Esophagus (tissue), 2 donors: ENCODE measurements around the gene NDEL1. TPM values are rescaled to one million over a fixed set of nuclear protein-coding genes. Genes with fewer than 3 reads are reported as not detected.

Source experiments
- H3K27ac ChIP-seq, 2 donors: one replicate each; pipeline ENCODE4 v1.5.1; 2013; ENCODE audit warnings: low read depth in 2 of 2, mild to moderate bottlenecking in 2 of 2, inconsistent platforms in 1 of 2, low read length in 1 of 2, moderate library complexity in 1 of 2
- H3K27me3 ChIP-seq, 2 donors: one replicate each; pipeline ENCODE4 v1.6.1; 2013; ENCODE audit warnings: low read length in 2 of 2, control low read depth in 1 of 2, mild to moderate bottlenecking in 1 of 2; ENCODE audit not compliant: insufficient read depth in 2 of 2, control insufficient read depth in 1 of 2
- H3K36me3 ChIP-seq, 2 donors: one replicate each; pipeline ENCODE4 v1.6.1; 2013; ENCODE audit warnings: low read length in 1 of 2; ENCODE audit not compliant: control insufficient read depth in 2 of 2, insufficient read depth in 2 of 2
- H3K4me1 ChIP-seq, 2 donors: one replicate each; pipeline ENCODE4 v1.6.1; 2013; ENCODE audit warnings: low read length in 1 of 2; ENCODE audit not compliant: control insufficient read depth in 2 of 2, insufficient read depth in 2 of 2
- H3K4me3 ChIP-seq, 2 donors: one replicate each; pipeline ENCODE4 v1.5.1; 2013; ENCODE audit warnings: low read length in 2 of 2, mild to moderate bottlenecking in 2 of 2, low read depth in 1 of 2, moderate library complexity in 1 of 2
- H3K9me3 ChIP-seq, 2 donors: one replicate each; pipeline ENCODE4 v1.6.1; 2013; ENCODE audit warnings: mild to moderate bottlenecking in 2 of 2, low read depth in 1 of 2, low read length in 1 of 2, moderate library complexity in 1 of 2; ENCODE audit not compliant: control insufficient read depth in 2 of 2, insufficient read depth in 1 of 2
- WGBS, 2 donors: extraction: QIAGEN DNeasy Blood & Tissue Kit; methylation state at CpG; one replicate each; pipeline ENCODE4 v1.1.7; 2013; 5-methylcytosine and 5-hydroxymethylcytosine counted together
- polyA plus RNA-seq, 2 donors: library from polyadenylated mRNA; stranded (reverse); fragments of 200-250 nt; gene quantifications; one replicate each; pipeline ENCODE4 v1.2.3, GENCODE V29; 2013
- donor health status: healthy with polysubstance abuse.
- donor health status: Bipolar disorder and iron deficiency.

Gene NDEL1
- polyA plus RNA-seq, 2 donors, result 34.7 to 46.5 TPM

GRCh38 chr17:8470447-8471047 is 34.9 kb downstream of the NDEL1 start:
- H3K27ac ChIP-seq, result peak overlapping the region; percentile 1 to 44
- H3K4me3 ChIP-seq, result no peak overlapping the region

GRCh38 chr17:8472663-8473062 is 37.0 kb downstream of the NDEL1 start:
- Histone ChIP-seq H3K36me3 (peaks cover 10 to 41% of the 10 kb centered on the region in 2 donors), H3K27ac (no peak overlapping the region), H3K4me1 (peaks cover 5 to 6% of the 10 kb centered on the region in 2 donors), H3K9me3 (no peaks in the 10 kb centered on the region), H3K4me3 (no peak overlapping the region), H3K27me3 (no peaks in the 10 kb centered on the region)
- WGBS, 2 donors, result 92 to 93% methylated on average over 8 of the region's 8 CpGs

More at GRCh38 chr17:8470447-8471047, 34.9 kb downstream of the NDEL1 start:
- H3K9me3 ChIP-seq, result no peaks in the 10 kb centered on the region
- H3K27me3 ChIP-seq, result no peaks in the 10 kb centered on the region
- WGBS, 2 donors, result 53 to 58% methylated on average over 20 of the region's 20 CpGs
- H3K36me3 ChIP-seq, result peaks cover 10 to 38% of the 10 kb centered on the region in 2 donors
- H3K4me1 ChIP-seq, result peaks cover 5 to 6% of the 10 kb centered on the region in 2 donors

DNA sequence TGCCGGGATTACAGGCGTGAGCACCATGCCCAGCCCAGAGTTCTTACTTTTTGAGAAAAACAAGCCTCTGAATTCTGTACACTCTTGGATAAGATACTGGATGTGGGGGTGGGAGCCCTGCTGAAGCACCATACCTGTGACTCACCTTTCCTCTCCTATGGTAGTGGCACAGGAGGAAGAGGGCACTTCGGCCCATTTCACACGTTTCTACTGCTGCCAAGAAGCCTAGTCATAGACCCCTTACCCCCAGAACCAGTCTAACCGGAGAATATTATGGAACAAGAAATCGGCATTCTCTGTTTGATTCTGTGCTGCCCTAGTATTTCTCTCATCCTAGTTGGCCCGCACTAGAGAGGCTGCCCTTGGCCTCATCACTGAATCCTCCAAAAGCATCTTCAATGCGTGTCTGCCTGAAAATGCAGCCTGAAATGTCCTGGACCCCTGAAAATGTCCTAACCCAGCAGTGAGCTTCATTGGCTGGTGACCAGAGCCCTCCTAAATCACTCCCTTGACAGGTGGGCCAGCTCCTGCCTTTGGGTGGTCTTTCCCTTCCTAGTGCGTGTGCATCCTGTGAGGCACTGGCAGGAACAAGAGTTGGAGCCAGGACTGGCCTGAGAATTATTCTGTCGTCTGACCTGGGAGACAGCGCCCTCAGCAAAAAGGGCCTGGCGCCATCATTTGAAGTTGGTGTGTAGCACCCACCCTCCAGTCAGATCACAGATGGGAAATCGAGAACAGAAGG is 37.9 kb downstream of the NDEL1 start:
- WGBS, 2 donors, result 92 to 94% methylated on average over 13 of the region's 13 CpGs
- H3K4me1 ChIP-seq, result peaks cover 5 to 6% of the 10 kb centered on the region in 2 donors

GRCh38 chr17:8474826-8475225 is 39.1 kb downstream of the NDEL1 start:
- H3K4me3 ChIP-seq, result no peak overlapping the region
- 86 to 91% methylated on average over 15 of the region's 15 CpGs for WGBS, 2 donors
- peaks cover 5 to 6% of the 10 kb centered on the region in 2 donors for H3K4me1 ChIP-seq
- no peaks in the 10 kb centered on the region for H3K9me3 ChIP-seq
- no peaks in the 10 kb centered on the region for H3K27me3 ChIP-seq
- no peak overlapping the region for H3K27ac ChIP-seq
- H3K36me3 ChIP-seq, result peaks cover 10 to 40% of the 10 kb centered on the region in 2 donors

More for the DNA sequence above, 37.9 kb downstream of the NDEL1 start:
- Histone ChIP-seq H3K36me3 (peaks cover 10 to 37% of the 10 kb centered on the region in 2 donors), H3K27me3 (no peaks in the 10 kb centered on the region), H3K27ac (no peak overlapping the region), H3K9me3 (no peaks in the 10 kb centered on the region), H3K4me3 (no peak overlapping the region)

DNA sequence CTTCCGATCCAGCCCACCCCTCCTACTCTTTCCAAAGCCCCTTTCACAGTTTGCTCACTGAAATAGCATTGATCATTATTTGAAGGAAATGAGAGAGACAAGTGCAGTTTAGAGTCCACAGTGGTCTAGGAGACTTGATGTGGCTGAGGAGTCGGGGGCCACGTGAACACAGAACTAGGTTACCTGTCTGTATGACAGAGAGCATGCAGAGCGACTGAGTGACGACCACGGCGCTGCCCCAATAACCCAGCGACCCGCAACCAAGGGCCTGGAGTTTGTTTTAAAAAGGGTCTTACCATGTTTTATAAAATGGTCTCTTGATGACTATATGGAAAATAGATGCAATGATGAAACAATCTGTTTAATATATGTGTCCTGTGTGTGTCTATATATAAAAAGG is 39.5 kb downstream of the NDEL1 start:
- Histone ChIP-seq H3K36me3 (peaks cover 10 to 43% of the 10 kb centered on the region in 2 donors), H3K4me3 (no peak overlapping the region), H3K9me3 (no peaks in the 10 kb centered on the region), H3K27ac (no peak overlapping the region), H3K4me1 (peaks cover 5 to 6% of the 10 kb centered on the region in 2 donors), H3K27me3 (no peaks in the 10 kb centered on the region)
- WGBS, 2 donors, result 95 to 98% methylated on average over 9 of the region's 9 CpGs

DNA sequence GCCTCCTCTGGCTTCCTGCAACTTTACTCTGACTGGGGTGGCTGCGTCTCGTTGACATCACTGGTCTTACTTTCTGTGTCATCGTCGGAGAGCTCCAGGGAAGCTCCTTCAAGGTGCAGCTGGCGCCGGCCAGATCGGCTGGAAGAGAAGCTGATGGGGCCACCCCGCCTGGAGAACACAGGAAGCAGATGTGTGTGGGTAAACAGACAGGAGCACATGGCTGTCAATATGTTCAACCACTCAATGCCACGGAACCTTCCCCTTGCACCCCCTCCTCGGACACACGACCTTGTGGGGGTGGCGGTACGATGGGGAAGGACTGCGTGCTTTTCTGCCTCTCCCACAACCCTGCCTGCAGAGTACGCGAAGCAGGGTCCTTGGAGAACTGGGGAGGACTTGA is 40.1 kb downstream of the NDEL1 start:
- Histone ChIP-seq H3K36me3 (peaks cover 10 to 40% of the 10 kb centered on the region in 2 donors), H3K9me3 (no peaks in the 10 kb centered on the region), H3K27ac (no peak overlapping the region), H3K27me3 (no peaks in the 10 kb centered on the region), H3K4me1 (peaks cover under 1% of the 10 kb centered on the region in 2 donors), H3K4me3 (no peak overlapping the region)
- 85 to 87% methylated on average over 16 of the region's 16 CpGs for WGBS, 2 donors

DNA sequence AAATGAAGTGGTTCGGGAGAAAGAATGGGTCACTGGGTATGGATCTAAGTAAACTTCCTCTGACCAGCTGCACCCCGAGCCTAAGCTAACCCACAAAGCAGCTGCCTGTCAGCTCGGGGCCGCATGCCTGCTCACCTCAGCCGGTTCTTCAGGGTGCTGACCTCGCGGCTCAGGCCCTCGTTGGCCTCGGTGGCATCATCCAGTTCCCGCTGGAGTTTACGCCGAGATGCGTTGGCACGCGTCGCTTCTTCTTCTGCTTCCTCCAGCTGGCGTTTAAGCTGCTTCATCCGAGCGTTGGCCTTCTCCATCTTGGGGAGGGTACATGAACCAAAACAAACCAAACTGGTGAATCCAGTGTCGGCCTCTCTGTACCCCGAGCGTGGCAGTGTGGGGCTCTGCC is 41.1 kb downstream of the NDEL1 start:
- Histone ChIP-seq H3K4me3 (no peak overlapping the region), H3K4me1 (no peaks in the 10 kb centered on the region), H3K9me3 (no peaks in the 10 kb centered on the region), H3K27me3 (no peaks in the 10 kb centered on the region), H3K27ac (no peak overlapping the region), H3K36me3 (peaks cover 7 to 39% of the 10 kb centered on the region in 2 donors)
- WGBS, 2 donors, result 89 to 91% methylated on average over 22 of the region's 22 CpGs

GRCh38 chr17:8477171-8477570 is 41.5 kb downstream of the NDEL1 start:
- Histone ChIP-seq H3K4me3 (no peak overlapping the region), H3K9me3 (no peaks in the 10 kb centered on the region), H3K36me3 (peaks cover 7 to 36% of the 10 kb centered on the region in 2 donors), H3K4me1 (no peaks in the 10 kb centered on the region), H3K27me3 (no peaks in the 10 kb centered on the region), H3K27ac (no peak overlapping the region)
- WGBS, 2 donors, result 91 to 92% methylated on average over 8 of the region's 8 CpGs

- 92 to 94% methylated on average over 22 of the region's 22 CpGs for WGBS, 2 donors
- no peak overlapping the region for H3K4me3 ChIP-seq
- no peaks in the 10 kb centered on the region for H3K4me1 ChIP-seq
- peaks cover 7 to 35% of the 10 kb centered on the region in 2 donors for H3K36me3 ChIP-seq
- H3K27ac ChIP-seq, result no peak overlapping the region
- H3K9me3 ChIP-seq, result no peaks in the 10 kb centered on the region
- H3K27me3 ChIP-seq, result no peaks in the 10 kb centered on the region
Observed at GRCh38 chr17:8477715-8478441, 42.2 kb downstream of the NDEL1 start.
